Measurements from ENCODE around the gene TMEM179.

TMEM179 gene

DNA sequence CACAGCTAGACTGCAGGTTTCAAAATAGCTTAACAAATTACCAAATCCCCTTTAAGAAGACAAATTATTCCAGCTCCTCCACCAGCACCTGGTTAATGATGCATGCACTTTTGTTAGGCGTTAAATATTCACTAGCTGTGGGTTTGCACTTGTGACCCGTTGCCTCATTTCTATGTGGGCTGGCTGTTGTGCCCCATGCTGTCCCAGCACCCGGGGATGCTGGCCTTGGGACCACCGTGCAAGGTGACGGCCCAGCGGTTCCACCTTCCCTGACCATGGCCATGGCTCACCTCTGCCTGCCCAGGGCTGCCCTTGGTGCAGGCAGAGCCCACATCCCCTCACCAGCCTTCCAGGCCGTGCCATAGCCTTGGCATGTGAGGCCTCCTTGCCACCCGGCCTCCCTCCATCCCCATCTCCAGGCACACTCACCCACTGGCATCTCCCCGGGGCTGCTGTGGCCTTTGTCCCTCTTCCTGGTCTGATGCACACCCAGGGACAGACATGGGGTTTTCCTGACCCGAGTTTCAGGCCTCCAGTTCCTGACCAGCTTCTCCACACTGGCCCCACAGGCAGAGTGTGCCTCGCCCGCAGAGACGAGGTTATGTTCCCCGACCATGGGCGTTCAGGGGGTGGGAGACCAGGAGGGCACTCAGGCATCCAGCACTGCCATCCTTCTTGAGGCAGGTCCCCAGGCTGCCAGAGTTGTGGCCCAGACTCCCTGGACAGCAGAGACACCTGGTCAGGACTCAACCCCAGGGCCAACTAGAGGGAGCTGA, 45.4 kb downstream of the TMEM179 start:
- Histone ChIP-seq H3K36me3 (ENCODE audit: control insufficient read depth in 2 of 2, insufficient read depth in 2 of 2, low read length in 2 of 2) (no peaks in the 10 kb centered on the region), H3K9ac (ENCODE audit: low read length in 2 of 2) (no peak overlapping the region), H3K9me3 (ENCODE audit: control insufficient read depth in 2 of 2, low read length in 2 of 2) (no peaks in the 10 kb centered on the region), H3K4me3 (ENCODE audit: low read length in 2 of 2) (no peak overlapping the region), H3K4me1 (ENCODE audit: control insufficient read depth, insufficient read depth, low read length) (peaks cover 6% of the 10 kb centered on the region), H3K27ac (ENCODE audit: low read length) (no peak overlapping the region), H3K27me3 (ENCODE audit: control insufficient read depth in 1 of 2, insufficient read depth in 2 of 2, low read length in 2 of 2) (peaks cover 6 to 16% of the 10 kb centered on the region in 2 donors)

DNA sequence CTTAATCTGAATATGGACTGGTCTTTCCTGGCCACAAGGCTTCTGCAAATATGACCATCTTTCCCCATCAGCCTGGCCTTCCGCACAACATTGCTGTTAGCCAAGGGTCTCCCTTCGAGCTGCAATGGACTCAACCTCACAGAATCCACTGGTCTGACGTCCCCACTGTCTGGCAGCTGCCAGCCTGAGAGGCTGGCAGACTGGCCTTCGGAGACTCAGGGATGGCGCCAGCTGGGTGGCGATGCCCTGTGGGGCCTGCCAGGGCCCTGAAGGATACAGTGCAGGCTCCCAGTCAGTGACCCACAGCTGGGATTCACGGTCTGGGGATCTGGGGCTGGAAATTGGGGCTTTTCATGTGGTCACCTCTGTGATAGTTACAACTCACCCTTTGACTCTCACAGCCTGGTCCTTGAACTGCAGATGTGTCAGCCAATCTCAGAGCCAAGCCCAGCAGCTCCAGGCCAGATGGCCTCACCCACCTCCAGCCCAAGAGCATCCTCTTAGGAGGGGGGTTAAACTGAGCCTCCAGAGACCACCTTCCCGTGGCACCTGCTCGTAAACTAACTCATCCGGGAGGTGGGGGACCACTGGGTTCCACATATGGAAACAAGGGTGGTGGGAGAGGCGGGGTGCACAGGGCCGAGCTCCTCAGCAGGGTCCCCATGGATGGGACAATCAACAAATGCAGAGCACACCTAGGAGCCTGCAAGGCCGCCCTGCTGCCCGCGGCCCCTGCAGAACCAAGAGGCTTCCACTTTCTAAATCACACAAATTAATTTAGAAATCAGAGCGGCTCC, 46.1 kb downstream of the TMEM179 start:
- no peaks in the 10 kb centered on the region for H3K9me3 ChIP-seq (ENCODE audit: control insufficient read depth in 2 of 2, low read length in 2 of 2)
- no peak overlapping the region for H3K9ac ChIP-seq (ENCODE audit: low read length in 2 of 2)
- no peak overlapping the region for H3K27ac ChIP-seq (ENCODE audit: low read length)
- H3K4me3 ChIP-seq (ENCODE audit: low read length in 2 of 2) = no peak overlapping the region
- no peaks in the 10 kb centered on the region for H3K4me1 ChIP-seq (ENCODE audit: control insufficient read depth, insufficient read depth, low read length)
- H3K27me3 ChIP-seq (ENCODE audit: control insufficient read depth in 1 of 2, insufficient read depth in 2 of 2, low read length in 2 of 2) = peaks cover 6 to 10% of the 10 kb centered on the region in 2 donors
- no peaks in the 10 kb centered on the region for H3K36me3 ChIP-seq (ENCODE audit: control insufficient read depth in 2 of 2, insufficient read depth in 2 of 2, low read length in 2 of 2)

DNA sequence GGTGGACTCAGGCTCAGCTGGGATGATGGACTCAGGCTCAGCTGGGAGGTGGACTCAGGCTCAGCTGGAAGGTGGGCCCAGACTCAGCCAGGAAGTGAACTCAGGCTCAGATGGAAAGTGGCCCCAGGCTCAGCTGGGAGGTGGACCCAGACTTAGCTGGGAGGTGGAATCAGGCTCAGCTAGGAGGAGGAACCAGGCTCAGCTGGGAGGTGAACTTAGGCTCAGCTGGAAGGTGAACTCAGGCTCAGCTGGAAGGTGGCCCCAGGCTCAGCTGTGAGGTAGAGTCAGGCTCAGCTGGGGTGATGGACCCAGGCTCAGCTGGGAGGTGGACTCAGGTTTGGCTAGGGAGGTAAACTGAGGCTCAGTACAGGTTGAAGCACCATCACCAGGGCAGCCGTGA, 46.8 kb downstream of the TMEM179 start:
- Histone ChIP-seq H3K36me3 (ENCODE audit: control insufficient read depth in 2 of 2, insufficient read depth in 2 of 2, low read length in 2 of 2) (no peaks in the 10 kb centered on the region), H3K4me3 (ENCODE audit: low read length in 2 of 2) (no peak overlapping the region), H3K9me3 (ENCODE audit: control insufficient read depth in 2 of 2, low read length in 2 of 2) (no peaks in the 10 kb centered on the region), H3K4me1 (ENCODE audit: control insufficient read depth, insufficient read depth, low read length) (no peaks in the 10 kb centered on the region), H3K9ac (ENCODE audit: low read length in 2 of 2) (no peak overlapping the region), H3K27ac (ENCODE audit: low read length) (no peak overlapping the region), H3K27me3 (ENCODE audit: control insufficient read depth in 1 of 2, insufficient read depth in 2 of 2, low read length in 2 of 2) (peaks cover 6 to 8% of the 10 kb centered on the region in 2 donors)

GRCh38 chr14:104557086-104557485, 47.5 kb downstream of the TMEM179 start:
- Histone ChIP-seq H3K4me1 (ENCODE audit: control insufficient read depth, insufficient read depth, low read length) (no peaks in the 10 kb centered on the region), H3K9ac (ENCODE audit: low read length in 2 of 2) (no peak overlapping the region), H3K27ac (ENCODE audit: low read length) (no peak overlapping the region), H3K9me3 (ENCODE audit: control insufficient read depth in 2 of 2, low read length in 2 of 2) (no peaks in the 10 kb centered on the region), H3K4me3 (ENCODE audit: low read length in 2 of 2) (no peak overlapping the region), H3K27me3 (ENCODE audit: control insufficient read depth in 1 of 2, insufficient read depth in 2 of 2, low read length in 2 of 2) (peaks cover 6 to 8% of the 10 kb centered on the region in 2 donors), H3K36me3 (ENCODE audit: control insufficient read depth in 2 of 2, insufficient read depth in 2 of 2, low read length in 2 of 2) (no peaks in the 10 kb centered on the region)

GRCh38 chr14:104556256-104557021, 48.1 kb downstream of the TMEM179 start:
- Histone ChIP-seq H3K4me1 (ENCODE audit: control insufficient read depth, insufficient read depth, low read length) (no peaks in the 10 kb centered on the region), H3K4me3 (ENCODE audit: low read length in 2 of 2) (no peak overlapping the region), H3K9me3 (ENCODE audit: control insufficient read depth in 2 of 2, low read length in 2 of 2) (no peaks in the 10 kb centered on the region), H3K9ac (ENCODE audit: low read length in 2 of 2) (no peak overlapping the region), H3K27me3 (ENCODE audit: control insufficient read depth in 1 of 2, insufficient read depth in 2 of 2, low read length in 2 of 2) (peaks cover 3 to 8% of the 10 kb centered on the region in 2 donors), H3K27ac (ENCODE audit: low read length) (no peak overlapping the region), H3K36me3 (ENCODE audit: control insufficient read depth in 2 of 2, insufficient read depth in 2 of 2, low read length in 2 of 2) (no peaks in the 10 kb centered on the region)

GRCh38 chr14:104555430-104556255, 48.9 kb downstream of the TMEM179 start:
- Histone ChIP-seq H3K9ac (ENCODE audit: low read length in 2 of 2) (no peak overlapping the region), H3K27me3 (ENCODE audit: control insufficient read depth in 1 of 2, insufficient read depth in 2 of 2, low read length in 2 of 2) (peaks cover 3 to 8% of the 10 kb centered on the region in 2 donors), H3K36me3 (ENCODE audit: control insufficient read depth in 2 of 2, insufficient read depth in 2 of 2, low read length in 2 of 2) (no peaks in the 10 kb centered on the region), H3K4me3 (ENCODE audit: low read length in 2 of 2) (no peak overlapping the region), H3K9me3 (ENCODE audit: control insufficient read depth in 2 of 2, low read length in 2 of 2) (no peaks in the 10 kb centered on the region), H3K27ac (ENCODE audit: low read length) (no peak overlapping the region), H3K4me1 (ENCODE audit: control insufficient read depth, insufficient read depth, low read length) (no peaks in the 10 kb centered on the region)

GRCh38 chr14:104554608-104555429, 49.8 kb downstream of the TMEM179 start:
- peaks cover 3 to 8% of the 10 kb centered on the region in 2 donors for H3K27me3 ChIP-seq (ENCODE audit: control insufficient read depth in 1 of 2, insufficient read depth in 2 of 2, low read length in 2 of 2)
- H3K4me1 ChIP-seq (ENCODE audit: control insufficient read depth, insufficient read depth, low read length) = no peaks in the 10 kb centered on the region
- H3K9me3 ChIP-seq (ENCODE audit: control insufficient read depth in 2 of 2, low read length in 2 of 2) = peaks cover 0 to 3% of the 10 kb centered on the region in 2 donors
- H3K4me3 ChIP-seq (ENCODE audit: low read length in 2 of 2) = no peak overlapping the region
- H3K27ac ChIP-seq (ENCODE audit: low read length) = no peak overlapping the region
- H3K9ac ChIP-seq (ENCODE audit: low read length in 2 of 2) = no peak overlapping the region
- H3K36me3 ChIP-seq (ENCODE audit: control insufficient read depth in 2 of 2, insufficient read depth in 2 of 2, low read length in 2 of 2) = no peaks in the 10 kb centered on the region

GRCh38 chr14:104554088-104554607, 50.4 kb downstream of the TMEM179 start:
- H3K9ac ChIP-seq (ENCODE audit: low read length in 2 of 2) = no peak overlapping the region
- H3K36me3 ChIP-seq (ENCODE audit: control insufficient read depth in 2 of 2, insufficient read depth in 2 of 2, low read length in 2 of 2) = no peaks in the 10 kb centered on the region
- no peak overlapping the region for H3K27ac ChIP-seq (ENCODE audit: low read length)
- H3K27me3 ChIP-seq (ENCODE audit: control insufficient read depth in 1 of 2, insufficient read depth in 2 of 2, low read length in 2 of 2) = peaks cover 5 to 8% of the 10 kb centered on the region in 2 donors
- peaks cover 0 to 3% of the 10 kb centered on the region in 2 donors for H3K9me3 ChIP-seq (ENCODE audit: control insufficient read depth in 2 of 2, low read length in 2 of 2)
- no peaks in the 10 kb centered on the region for H3K4me1 ChIP-seq (ENCODE audit: control insufficient read depth, insufficient read depth, low read length)
- H3K4me3 ChIP-seq (ENCODE audit: low read length in 2 of 2) = no peak overlapping the region

DNA sequence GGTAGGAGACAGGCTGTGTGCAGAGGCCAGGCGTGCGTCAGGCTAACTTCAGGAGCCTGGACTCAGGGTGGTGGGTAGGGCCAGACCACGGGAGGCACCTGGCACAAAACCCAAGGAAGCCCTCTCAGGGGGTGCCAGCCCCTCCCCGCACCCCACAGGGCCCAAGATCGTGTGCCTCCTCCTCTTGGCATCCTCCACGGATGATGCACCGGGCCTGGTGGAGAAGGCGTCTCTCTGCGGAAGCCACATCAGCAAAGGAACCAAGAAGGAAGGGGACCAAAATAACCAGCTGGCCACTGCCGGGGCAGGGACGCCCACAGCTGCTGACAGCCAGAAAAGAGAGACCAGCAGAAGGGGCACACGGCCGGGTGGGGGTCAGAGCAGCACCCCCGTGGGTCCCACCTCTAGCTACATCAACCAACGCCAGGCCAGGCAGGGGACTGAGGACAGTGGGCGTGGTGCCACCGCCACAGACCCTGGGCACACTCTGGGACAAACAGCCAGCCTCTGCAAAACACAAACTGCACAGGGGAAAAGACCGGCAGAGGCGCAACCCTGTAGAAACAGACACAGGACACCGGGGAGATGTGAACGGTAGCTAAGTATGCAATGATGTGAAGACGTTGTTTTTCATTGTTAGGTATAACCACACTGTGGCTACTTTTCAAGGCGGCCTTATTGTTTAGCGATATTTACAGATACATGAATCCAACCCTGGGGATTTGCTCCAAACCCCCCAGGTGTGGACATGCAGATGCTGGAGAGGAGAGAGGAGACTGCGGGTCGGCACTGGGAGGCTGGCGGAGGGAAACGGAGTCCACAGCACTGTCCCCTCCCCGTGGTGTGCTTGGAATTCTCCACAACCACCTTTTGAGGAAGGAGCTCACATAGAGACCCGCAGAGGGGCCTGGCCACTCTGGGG, 51.1 kb downstream of the TMEM179 start:
- Histone ChIP-seq H3K27me3 (ENCODE audit: control insufficient read depth in 1 of 2, insufficient read depth in 2 of 2, low read length in 2 of 2) (peaks cover 6 to 8% of the 10 kb centered on the region in 2 donors), H3K4me1 (ENCODE audit: control insufficient read depth, insufficient read depth, low read length) (no peaks in the 10 kb centered on the region), H3K27ac (ENCODE audit: low read length) (no peak overlapping the region), H3K36me3 (ENCODE audit: control insufficient read depth in 2 of 2, insufficient read depth in 2 of 2, low read length in 2 of 2) (no peaks in the 10 kb centered on the region), H3K4me3 (ENCODE audit: low read length in 2 of 2) (no peak overlapping the region), H3K9me3 (ENCODE audit: control insufficient read depth in 2 of 2, low read length in 2 of 2) (peaks cover 0 to 3% of the 10 kb centered on the region in 2 donors), H3K9ac (ENCODE audit: low read length in 2 of 2) (no peak overlapping the region)
